ENCODE data around the gene FICD.

The FICD gene

GRCh38 chr12:108568338-108569154 lies 53.5 kb downstream of the FICD start:
- no CpG with 5 or more reads among the region's 10 CpGs for WGBS, 2 donors (ENCODE audit: extremely low coverage in 2 of 2, insufficient read length in 2 of 2, insufficient replicate concordance in 1 of 2)
- no peak for DNase-seq (ENCODE audit: low spot score)

More at GRCh38 chr12:108568338-108569154, 53.5 kb downstream of the FICD start:
- no peaks in the 10 kb centered on the region for H3K27me3 ChIP-seq (ENCODE audit: control insufficient read depth in 3 of 3, insufficient read depth in 3 of 3, low read depth in 1 of 3, low read length in 3 of 3)
- no peak overlapping the region for H2BK5ac ChIP-seq (ENCODE audit: low read length)
- H3K4me1 ChIP-seq (ENCODE audit: control insufficient read depth in 2 of 2, insufficient read depth in 1 of 2, low read depth in 1 of 2, low read length in 2 of 2) = no peaks in the 10 kb centered on the region
- H2BK15ac ChIP-seq (ENCODE audit: low read length) = no peak overlapping the region
- H2BK120ac ChIP-seq (ENCODE audit: low read depth, low read length) = no peak overlapping the region
- no peak overlapping the region for H3K9ac ChIP-seq (ENCODE audit: low read depth, low read length, poor library complexity)
- H4K8ac ChIP-seq (ENCODE audit: low read depth, low read length) = no peak overlapping the region
- no peak overlapping the region for H2AK5ac ChIP-seq (ENCODE audit: low read depth, low read length)
- no peak overlapping the region for H3K14ac ChIP-seq (ENCODE audit: low read length)
- H3K23ac ChIP-seq (ENCODE audit: low read depth, low read length, poor library complexity) = no peak overlapping the region
- H2AFZ ChIP-seq (ENCODE audit: low read length) = no peak overlapping the region
- H2BK12ac ChIP-seq (ENCODE audit: low read length) = no peak overlapping the region
- no peaks in the 10 kb centered on the region for H3K79me1 ChIP-seq (ENCODE audit: low read depth, low read length)
- no peak overlapping the region for H3K4me2 ChIP-seq (ENCODE audit: insufficient read depth, low read length, poor library complexity, severe bottlenecking)
- no peak overlapping the region for H3K18ac ChIP-seq (ENCODE audit: low read length)
- peaks cover 35 to 65% of the 10 kb centered on the region in 2 donors for H3K36me3 ChIP-seq (replicated peaks in 1 of 2; ENCODE audit: control insufficient read depth in 2 of 2, insufficient read depth in 2 of 2, low read length in 2 of 2)
- H4K91ac ChIP-seq (ENCODE audit: low read depth, low read length, poor library complexity) = no peak overlapping the region
- no peak overlapping the region for H3K4ac ChIP-seq (ENCODE audit: low read length)
- H3K4me3 ChIP-seq (ENCODE audit: low read length in 2 of 2) = no peak overlapping the region
- no peaks in the 10 kb centered on the region for H3K9me3 ChIP-seq (replicated peaks in 1 of 2; ENCODE audit: control insufficient read depth in 2 of 2, insufficient read depth in 1 of 2, low read depth in 1 of 2, low read length in 2 of 2)
- no peak overlapping the region for H3K27ac ChIP-seq (replicated peaks; ENCODE audit: low read length)

Data from neuronal stem cell (in vitro differentiated cells).